DOHH2 (cell line): ENCODE data around the gene BTBD19.

ENCODE experiments used
- H3F3A ChIP-seq: fragments of 200-600 bp; sonication (generic), shearing (Covaris generic); 2 replicates; pipeline ENCODE4 v1.6.0; 2016; ENCODE audit warnings: antibody characterized with exemption, mild to moderate bottlenecking; ENCODE audit not compliant: control insufficient read depth, insufficient read depth
- H3K27ac ChIP-seq: fragments of 200-600 bp; sonication (generic); 2 replicates; pipeline ENCODE4 v1.5.1; 2014; ENCODE audit warnings: low read depth, mild to moderate bottlenecking, low read length, moderate library complexity
- H3K27me3 ChIP-seq: fragments of 200-600 bp; sonication (generic); 2 replicates; pipeline ENCODE4 v1.6.1; 2014; ENCODE audit warnings: mild to moderate bottlenecking, low read length, mixed read lengths; ENCODE audit not compliant: control insufficient read depth
- H3K36me3 ChIP-seq: fragments of 200-600 bp; sonication (generic); 2 replicates; pipeline ENCODE4 v1.6.1; 2014; ENCODE audit warnings: mild to moderate bottlenecking, low read length, moderate library complexity, mixed read lengths; ENCODE audit not compliant: control insufficient read depth
- H3K4me1 ChIP-seq: fragments of 200-600 bp; sonication (generic); 2 replicates; pipeline ENCODE4 v1.6.1; 2014; ENCODE audit warnings: mild to moderate bottlenecking, low read length, mixed read lengths; ENCODE audit not compliant: control insufficient read depth
- H3K4me2 ChIP-seq: fragments of 200-600 bp; sonication (generic); 2 replicates; pipeline ENCODE4 v1.6.0; 2014; ENCODE audit warnings: mild to moderate bottlenecking, low read length, moderate library complexity
- H3K4me3 ChIP-seq: fragments of 200-600 bp; sonication (generic); 2 replicates; pipeline ENCODE4 v1.5.1; 2014; ENCODE audit warnings: mild to moderate bottlenecking, low read length, mixed read lengths
- H3K79me2 ChIP-seq: fragments of 200-600 bp; sonication (generic); 2 replicates; pipeline ENCODE4 v1.6.1; 2014; ENCODE audit warnings: mild to moderate bottlenecking, low read length, mixed read lengths; ENCODE audit not compliant: control insufficient read depth
- H3K9me2 ChIP-seq: fragments of 200-600 bp; sonication (generic); replicated peaks from 2 replicates; pipeline ENCODE4 v1.6.1; 2014; ENCODE audit warnings: mild to moderate bottlenecking, low read length, mixed read lengths; ENCODE audit not compliant: control insufficient read depth
- H3K9me3 ChIP-seq: fragments of 200-600 bp; sonication (generic); 2 replicates; pipeline ENCODE4 v1.6.1; 2014; ENCODE audit warnings: antibody characterized with exemption, low read length, mixed read lengths; ENCODE audit not compliant: control insufficient read depth, insufficient read depth
- H4K20me1 ChIP-seq: fragments of 200-600 bp; sonication (generic); 2 replicates; pipeline ENCODE4 v1.6.0; 2014; ENCODE audit warnings: low read depth, mild to moderate bottlenecking, antibody characterized with exemption, low read length, moderate library complexity; ENCODE audit not compliant: control insufficient read depth, insufficient read depth
- EZH2phosphoT487 ChIP-seq: fragments of 200-600 bp; sonication (generic); IDR thresholded peaks from 2 replicates; pipeline ENCODE4 v1.6.1; 2017; ENCODE audit warnings: borderline replicate concordance, mild to moderate bottlenecking, antibody characterized with exemption, low read length, moderate library complexity, mixed read lengths
- TF ChIP-seq, protein P1 (sequence below): fragments of 200-600 bp; sonication (generic); IDR thresholded peaks from one replicate; pipeline ENCODE4 v1.5.1; 2014; ENCODE audit warnings: antibody characterized with exemption, mild to moderate bottlenecking, low read depth, low read length; ENCODE audit not compliant: poor library complexity, severe bottlenecking

The BTBD19 gene

DNA sequence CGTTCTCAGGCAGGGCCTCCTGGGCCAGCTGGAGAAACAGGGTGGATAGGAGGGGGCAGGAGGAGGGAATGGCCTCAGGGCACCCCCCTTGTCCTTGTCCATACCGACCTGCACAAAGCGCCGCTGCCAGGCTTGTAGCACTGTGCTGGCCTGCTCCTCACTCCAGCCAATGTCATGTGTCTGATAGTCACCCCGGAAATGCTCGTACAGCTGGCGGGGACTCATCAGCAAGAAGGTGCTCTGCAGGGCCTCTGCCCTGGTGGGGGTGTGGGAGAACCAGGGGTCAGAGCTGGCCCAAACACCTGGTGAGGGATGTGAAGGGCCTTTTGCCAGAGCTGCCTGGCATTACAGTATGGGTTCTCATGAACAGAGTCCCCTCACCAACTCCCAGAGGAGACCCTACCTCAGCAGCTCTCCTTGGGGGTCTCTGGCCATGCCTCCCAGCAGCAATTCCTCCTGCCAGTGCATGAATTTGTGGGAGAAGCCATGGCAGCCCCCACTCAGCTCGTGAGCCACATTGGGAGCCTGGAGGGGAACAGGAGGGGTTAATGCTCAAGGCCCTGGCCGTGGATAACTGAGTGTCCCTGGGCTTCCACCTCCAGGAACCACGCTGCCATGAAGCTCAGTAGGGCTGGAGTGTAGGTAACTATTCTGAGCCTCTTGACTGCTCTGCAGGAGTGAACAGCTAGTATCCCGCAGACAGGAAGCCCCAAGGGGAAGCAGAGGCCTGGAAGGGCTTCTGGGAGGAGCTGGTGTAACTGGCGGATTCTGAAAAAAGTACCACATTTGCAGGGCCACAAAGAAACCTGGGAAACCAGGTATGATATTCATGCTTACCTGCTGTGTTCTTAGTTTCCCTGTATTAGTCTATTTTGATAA is 21.4 kb downstream of the BTBD19 start:
- Histone ChIP-seq H3K79me2 (no peaks in the 10 kb centered on the region), H3K36me3 (no peaks in the 10 kb centered on the region), H3K9me2 (no peaks in the 10 kb centered on the region), H3K4me3 (no peak overlapping the region), H3K27me3 (no peaks in the 10 kb centered on the region; the same call in 1 of the 2 replicates), H3K4me2 (no peak overlapping the region), H4K20me1 (no peaks in the 10 kb centered on the region), H3K27ac (no peak overlapping the region), H3K9me3 (no peaks in the 10 kb centered on the region), H3K4me1 (no peaks in the 10 kb centered on the region), H3F3A (no peaks in the 10 kb centered on the region)
- no peak for TF ChIP-seq EZH2phosphoT487
- TF ChIP-seq, protein P1, sequence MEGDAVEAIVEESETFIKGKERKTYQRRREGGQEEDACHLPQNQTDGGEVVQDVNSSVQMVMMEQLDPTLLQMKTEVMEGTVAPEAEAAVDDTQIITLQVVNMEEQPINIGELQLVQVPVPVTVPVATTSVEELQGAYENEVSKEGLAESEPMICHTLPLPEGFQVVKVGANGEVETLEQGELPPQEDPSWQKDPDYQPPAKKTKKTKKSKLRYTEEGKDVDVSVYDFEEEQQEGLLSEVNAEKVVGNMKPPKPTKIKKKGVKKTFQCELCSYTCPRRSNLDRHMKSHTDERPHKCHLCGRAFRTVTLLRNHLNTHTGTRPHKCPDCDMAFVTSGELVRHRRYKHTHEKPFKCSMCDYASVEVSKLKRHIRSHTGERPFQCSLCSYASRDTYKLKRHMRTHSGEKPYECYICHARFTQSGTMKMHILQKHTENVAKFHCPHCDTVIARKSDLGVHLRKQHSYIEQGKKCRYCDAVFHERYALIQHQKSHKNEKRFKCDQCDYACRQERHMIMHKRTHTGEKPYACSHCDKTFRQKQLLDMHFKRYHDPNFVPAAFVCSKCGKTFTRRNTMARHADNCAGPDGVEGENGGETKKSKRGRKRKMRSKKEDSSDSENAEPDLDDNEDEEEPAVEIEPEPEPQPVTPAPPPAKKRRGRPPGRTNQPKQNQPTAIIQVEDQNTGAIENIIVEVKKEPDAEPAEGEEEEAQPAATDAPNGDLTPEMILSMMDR: no peak

DNA sequence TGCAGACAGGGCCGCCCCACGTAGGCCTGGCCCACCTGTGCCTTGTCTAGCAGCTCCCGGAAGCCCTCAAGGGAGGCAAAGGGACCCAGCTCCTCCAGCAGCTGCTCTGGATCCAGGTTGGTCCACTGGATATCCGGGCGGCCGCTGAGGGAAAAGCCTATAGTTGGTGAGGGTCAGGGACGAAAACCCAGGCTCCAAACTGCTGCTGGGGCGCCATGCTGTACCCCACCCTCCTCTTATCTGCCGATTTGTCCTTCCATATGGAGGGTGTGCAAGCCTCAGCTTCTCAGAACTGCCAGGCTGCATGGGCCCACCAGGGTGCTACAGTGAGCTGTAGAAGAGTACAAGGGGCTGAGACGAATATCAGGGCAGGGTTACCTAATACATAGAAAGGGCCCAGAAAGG is 22.6 kb downstream of the BTBD19 start:
- Histone ChIP-seq H3K9me3 (no peaks in the 10 kb centered on the region), H3K4me1 (peaks cover 4% of the 10 kb centered on the region), H3F3A (no peaks in the 10 kb centered on the region), H3K27ac (no peak overlapping the region), H3K4me2 (no peak overlapping the region), H4K20me1 (no peaks in the 10 kb centered on the region), H3K4me3 (no peak overlapping the region), H3K36me3 (no peaks in the 10 kb centered on the region), H3K79me2 (no peaks in the 10 kb centered on the region), H3K27me3 (no peaks in the 10 kb centered on the region; the same call in 1 of the 2 replicates), H3K9me2 (no peaks in the 10 kb centered on the region)
- no peak for TF ChIP-seq EZH2phosphoT487
- TF ChIP-seq, protein P1: no peak

DNA sequence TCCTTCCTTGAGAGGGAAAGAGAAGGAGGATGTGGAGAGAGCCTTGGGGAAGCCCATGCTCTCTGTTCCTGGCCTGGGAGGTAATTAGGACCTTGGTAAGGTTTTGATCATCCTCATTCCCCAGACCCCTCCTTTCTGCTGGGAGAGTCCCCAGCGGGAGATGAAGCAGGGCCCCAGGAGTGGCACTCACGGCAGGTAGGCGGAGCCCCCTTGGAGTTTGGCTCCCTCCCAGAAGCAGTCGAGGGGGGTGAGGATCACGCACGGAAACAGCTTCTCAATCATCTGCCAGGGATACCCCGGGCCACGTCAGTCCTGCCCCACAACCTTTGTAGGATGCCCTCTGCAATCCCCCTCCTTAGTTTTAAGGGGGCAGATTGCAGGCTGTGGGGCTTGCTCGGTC is 23.2 kb downstream of the BTBD19 start:
- no peak overlapping the region for H3K27ac ChIP-seq
- H3K4me2 ChIP-seq: no peak overlapping the region
- no peaks in the 10 kb centered on the region for H3K9me3 ChIP-seq
- H3K9me2 ChIP-seq: no peaks in the 10 kb centered on the region
- H4K20me1 ChIP-seq: no peaks in the 10 kb centered on the region
- no peaks in the 10 kb centered on the region for H3K36me3 ChIP-seq
- no peak overlapping the region for H3K4me3 ChIP-seq
- no peaks in the 10 kb centered on the region for H3F3A ChIP-seq
- TF ChIP-seq, protein P1: no peak
- TF ChIP-seq EZH2phosphoT487: no peak
- H3K4me1 ChIP-seq: peaks cover 8% of the 10 kb centered on the region
- no peaks in the 10 kb centered on the region; the same call in 1 of the 2 replicates for H3K27me3 ChIP-seq
- H3K79me2 ChIP-seq: no peaks in the 10 kb centered on the region
